GM19372 (cell line): ENCODE results near the gene AGO4.

Experiments used
- ATAC-seq: cut with Tn5 transposase; IDR thresholded peaks from one replicate; pipeline ENCODE4 v1.9.1; 2021; ENCODE audit warnings: mild to moderate bottlenecking, low read depth, moderate library complexity; ENCODE audit not compliant: unreplicated experiment

AGO4 gene

GRCh38 chr1:35893051-35893879 lies 85.4 kb downstream of the AGO4 start:
- ATAC-seq: no peak

- no peak for ATAC-seq
Measured at GRCh38 chr1:35894183-35894582, 86.4 kb downstream of the AGO4 start.

- ATAC-seq: no peak
Measured at GRCh38 chr1:35894656-35895055, 86.8 kb downstream of the AGO4 start.

- no peak for ATAC-seq
Measured at GRCh38 chr1:35899941-35900340, 92.1 kb downstream of the AGO4 start.

- ATAC-seq: no peak
Measured at GRCh38 chr1:35901235-35901634, 93.4 kb downstream of the AGO4 start.

GRCh38 chr1:35902671-35903070 lies 94.9 kb downstream of the AGO4 start:
- no peak for ATAC-seq
